Caco-2 (cell line): Measurements from ENCODE around the gene SAMD8. TPM values are rescaled to one million over a fixed set of nuclear protein-coding genes. Genes with fewer than 3 reads are reported as not detected.
A peak's percentile ranks its signal among the peaks of the same experiment; 100 is the strongest.
"Not testable (repeated sequence)": the region's sequence is repeated elsewhere in the genome, so short reads cannot be mapped to it uniquely, and the experiment has no call there.

ENCODE experiments used
- BruUV-seq: library from RNA; stranded (reverse); fragments of 400-500 nt; replicated peaks from 2 replicates; lab custom pipeline; 2021; lab: Mats Ljungman, UMichigan
- CTCF ChIA-PET: fragments of 300-600 bp; sonication (Branson Sonifier 250); formaldehyde crosslinking; loops from one replicate; lab custom pipeline; 2022; ENCODE audit warnings: antibody characterized with exemption; lab: Charles Lee
- POLR2A ChIA-PET: fragments of 300-600 bp; sonication (Branson Sonifier 250); formaldehyde crosslinking; loops from one replicate; lab custom pipeline; 2022; ENCODE audit warnings: antibody characterized with exemption; lab: Charles Lee
- DNase-seq, 2 experiments: peaks; one replicate each; pipeline versions ENCODE4 v3.0.0 to v3.0.0-alpha.2; 2020 to 2022
- H3K27me3 ChIP-seq: replicated peaks from 2 replicates; pipeline ENCODE4 v1.6.0; 2011; ENCODE audit warnings: low read length; ENCODE audit not compliant: control insufficient read depth, insufficient read depth
- H3K36me3 ChIP-seq: 2 replicates; pipeline ENCODE4 v1.5.1; 2011; ENCODE audit warnings: low read length; ENCODE audit not compliant: control insufficient read depth, insufficient read depth
- H3K4me1 ChIP-seq: fragments of 250-450 bp; sonication (Bioruptor Pico); 2 replicates; pipeline ENCODE4 v1.5.1; 2020; ENCODE audit warnings: mild to moderate bottlenecking
- H3K4me3 ChIP-seq: 2 replicates; pipeline ENCODE4 v1.5.1; 2011; ENCODE audit warnings: low read depth, mild to moderate bottlenecking, control low read depth, low read length
- H3K9me3 ChIP-seq: fragments of 250-450 bp; sonication (Bioruptor Pico); 2 replicates; pipeline ENCODE4 v1.5.1; 2020; ENCODE audit warnings: mild to moderate bottlenecking, moderate library complexity
- H3K27ac Mint-ChIP-seq: one replicate; pipeline ENCODE4 v1.8.0; 2022; ENCODE audit warnings: mixed read lengths; ENCODE audit not compliant: unreplicated experiment
- H3K27me3 Mint-ChIP-seq: one replicate; pipeline ENCODE4 v1.8.0; 2022; ENCODE audit warnings: mixed read lengths; ENCODE audit not compliant: insufficient read depth, unreplicated experiment
- H3K36me3 Mint-ChIP-seq: one replicate; pipeline ENCODE4 v1.8.0; 2022; ENCODE audit warnings: mild to moderate bottlenecking, mixed read lengths; ENCODE audit not compliant: insufficient read depth, unreplicated experiment
- H3K4me1 Mint-ChIP-seq: one replicate; pipeline ENCODE4 v1.8.0; 2022; ENCODE audit warnings: low read depth, mixed read lengths; ENCODE audit not compliant: unreplicated experiment
- H3K4me3 Mint-ChIP-seq: one replicate; pipeline ENCODE4 v1.8.0; 2022; ENCODE audit warnings: mild to moderate bottlenecking, moderate library complexity, mixed read lengths; ENCODE audit not compliant: unreplicated experiment
- H3K9me3 Mint-ChIP-seq: one replicate; pipeline ENCODE4 v1.8.0; 2022; ENCODE audit warnings: mixed read lengths; ENCODE audit not compliant: unreplicated experiment
- CTCF ChIP-seq, 2 experiments: fragments of 200-600 bp in 1 of 2; IDR thresholded peaks; 1 replicate in 1 of 2; 2 replicates in 1 of 2; pipeline versions ENCODE4 v1.5.1 to v1.8.0; 2011 to 2022; ENCODE audit warnings: antibody characterized with exemption in 1 of 2, control low read depth in 1 of 2, inconsistent platforms in 1 of 2, low read depth in 1 of 2, low read length in 1 of 2, mild to moderate bottlenecking in 1 of 2, moderate library complexity in 1 of 2; ENCODE audit not compliant: insufficient read depth in 1 of 2, severe bottlenecking in 1 of 2, unreplicated experiment in 1 of 2
- intact Hi-C: fragments of 100-400 bp; cut with micrococcal nuclease; formaldehyde crosslinking; loops from one replicate; pipeline ENCODE4 v1.10.0; 2022; ENCODE audit not compliant: unreplicated experiment
- total RNA-seq: library from RNA; stranded (reverse); gene quantifications from 2 replicates; pipeline ENCODE4 v1.2.3, GENCODE V29; 2022

SAMD8 gene
- total RNA-seq, 1 experiment from 2014 or later: 25.2 TPM

DNA sequence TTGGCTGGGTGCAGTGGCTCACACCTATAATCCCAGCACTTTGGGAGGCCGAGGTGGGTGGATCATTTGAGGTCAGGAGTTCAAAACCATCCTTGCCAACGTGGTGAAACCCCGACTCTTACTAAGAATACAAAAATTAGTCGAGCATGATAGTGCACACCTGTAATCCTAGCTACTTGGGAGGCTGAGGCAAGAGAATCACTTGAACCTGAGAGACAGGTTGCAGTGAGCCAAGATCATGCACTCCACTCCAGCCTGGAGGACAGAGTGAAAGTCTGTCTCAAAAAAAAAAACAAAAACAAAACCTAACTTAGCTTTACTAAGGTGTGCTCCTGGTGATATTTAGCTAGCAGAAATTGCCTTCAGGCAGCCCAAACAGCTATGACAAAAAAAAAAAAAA is 74.9 kb downstream of the SAMD8 start:
- no peaks in the 10 kb centered on the region for H3K27me3 ChIP-seq
- Mint-ChIP-seq H3K36me3 (no peaks in the 10 kb centered on the region), H3K4me3 (no peak overlapping the region), H3K27me3 (no peaks in the 10 kb centered on the region), H3K4me1 (peaks cover 13% of the 10 kb centered on the region), H3K27ac (no peak overlapping the region), H3K9me3 (no peaks in the 10 kb centered on the region)
- CTCF ChIA-PET: interaction anchor here (1.0 to 5.4 kb wide), 4 partner anchors 24 to 48 kb away, joined by 3 to 108 read pairs (median 27); partner anchors contain the start of genes COMTD1 and VDAC2
- no peaks in the 10 kb centered on the region for H3K9me3 ChIP-seq
- no peak overlapping the region for H3K4me3 ChIP-seq
- BruUV-seq: no TSS peak
- POLR2A ChIA-PET: interaction anchor here (0.6 kb wide), 1 partner anchor 59 kb away, joined by 3 read pairs; no protein-coding TSS in a partner anchor
- peaks cover 25% of the 10 kb centered on the region for H3K4me1 ChIP-seq
- TF ChIP-seq CTCF (IDR thresholded peaks at IDR 0.05; ENCODE audit: insufficient read depth in 1 of 2, low read depth in 1 of 2, low read length in 1 of 2, severe bottlenecking in 1 of 2, unreplicated experiment in 1 of 2): no peak
- intact Hi-C loops: no loop called here
- DNase-seq: no peak
- no peaks in the 10 kb centered on the region for H3K36me3 ChIP-seq

DNA sequence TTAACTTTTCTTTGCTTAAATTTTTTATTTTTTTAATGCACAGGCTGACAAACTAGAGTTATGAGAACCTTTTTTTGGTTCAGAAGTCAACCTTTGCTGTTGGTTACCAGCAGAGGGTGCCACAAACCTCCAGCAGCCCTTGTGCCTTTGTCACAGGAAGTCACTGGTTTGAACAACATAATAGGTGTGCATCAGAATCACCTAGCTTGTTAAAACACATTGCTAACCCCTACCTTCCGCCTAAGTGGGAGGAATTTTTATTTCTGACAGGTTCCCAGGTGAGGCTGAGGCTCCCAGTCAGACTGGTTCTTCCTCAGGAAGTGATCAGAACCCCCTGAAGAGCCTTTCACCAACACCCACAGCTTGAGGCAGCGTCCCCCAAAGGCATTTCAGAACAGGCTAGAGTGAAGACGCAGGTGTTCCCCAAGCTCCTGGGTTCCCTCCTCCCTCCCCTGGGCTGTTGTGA is 76.5 kb downstream of the SAMD8 start:
- H3K4me1 ChIP-seq: peaks cover 34% of the 10 kb centered on the region
- ChIA-PET CTCF (interaction anchor here (0.6 to 5.4 kb wide), 12 partner anchors 16 to 559 kb away, joined by 3 to 108 read pairs (median 4); partner anchors contain the start of genes COMTD1 and VDAC2), POLR2A (interaction anchor here (0.5 to 1.1 kb wide), 8 partner anchors 21 to 686 kb away, joined by 3 to 11 read pairs (median 5); partner anchors contain the start of gene COMTD1)
- H3K9me3 ChIP-seq: no peaks in the 10 kb centered on the region
- no TSS peak for BruUV-seq
- peak; percentile 65 to 66 for DNase-seq
- intact Hi-C loops: loop anchor here (1.0 kb wide), 3 partner anchors 25 to 46 kb away; no protein-coding TSS in a partner anchor
- Mint-ChIP-seq H3K27ac (no peak overlapping the region), H3K36me3 (peaks cover 6% of the 10 kb centered on the region), H3K4me3 (no peak overlapping the region), H3K27me3 (no peaks in the 10 kb centered on the region), H3K9me3 (no peaks in the 10 kb centered on the region), H3K4me1 (peaks cover 19% of the 10 kb centered on the region)
- peak; percentile 71 to 85 for TF ChIP-seq CTCF (IDR thresholded peaks at IDR 0.05; ENCODE audit: insufficient read depth in 1 of 2, low read depth in 1 of 2, low read length in 1 of 2, severe bottlenecking in 1 of 2, unreplicated experiment in 1 of 2)
- H3K36me3 ChIP-seq: peaks cover 1% of the 10 kb centered on the region; the same call in 1 of the 2 replicates
- H3K27me3 ChIP-seq: no peaks in the 10 kb centered on the region
- no peak overlapping the region for H3K4me3 ChIP-seq

GRCh38 chr10:75188522-75188921 is 77.1 kb downstream of the SAMD8 start:
- H3K4me1 ChIP-seq: peaks cover 34% of the 10 kb centered on the region
- H3K27me3 Mint-ChIP-seq, H3K27ac Mint-ChIP-seq, H3K36me3 ChIP-seq, H3K9me3 Mint-ChIP-seq, H3K36me3 Mint-ChIP-seq, BruUV-seq, H3K9me3 ChIP-seq, DNase-seq, H3K4me3 Mint-ChIP-seq, H3K27me3 ChIP-seq, H3K4me3 ChIP-seq: not testable (repeated sequence)
- ChIA-PET POLR2A (interaction anchor here (0.7 to 1.1 kb wide), 3 partner anchors 23 to 46 kb away, joined by 3 to 11 read pairs (median 5); partner anchors contain the start of gene COMTD1), CTCF (interaction anchor here (0.6 to 5.4 kb wide), 9 partner anchors 16 to 221 kb away, joined by 3 to 108 read pairs (median 4); partner anchors contain the start of genes COMTD1 and VDAC2)
- peaks cover 19% of the 10 kb centered on the region for H3K4me1 Mint-ChIP-seq
- intact Hi-C loops: loop anchor here (1.0 kb wide), 3 partner anchors 25 to 46 kb away; no protein-coding TSS in a partner anchor
